Hematopoietic multipotent progenitor cell treated with erythropoietin and hydrocortisone succinate and interleukin-3 and kit ligand, for 17 days (in vitro differentiated cells): ENCODE results near the gene TMEM63C.
A peak's percentile ranks its signal among the peaks of the same experiment; 100 is the strongest.

Experiments
- DNase-seq: peaks from one replicate; pipeline ENCODE4 v3.0.0-alpha.2; 2015; ENCODE audit warnings: low spot score

The TMEM63C gene, protein sequence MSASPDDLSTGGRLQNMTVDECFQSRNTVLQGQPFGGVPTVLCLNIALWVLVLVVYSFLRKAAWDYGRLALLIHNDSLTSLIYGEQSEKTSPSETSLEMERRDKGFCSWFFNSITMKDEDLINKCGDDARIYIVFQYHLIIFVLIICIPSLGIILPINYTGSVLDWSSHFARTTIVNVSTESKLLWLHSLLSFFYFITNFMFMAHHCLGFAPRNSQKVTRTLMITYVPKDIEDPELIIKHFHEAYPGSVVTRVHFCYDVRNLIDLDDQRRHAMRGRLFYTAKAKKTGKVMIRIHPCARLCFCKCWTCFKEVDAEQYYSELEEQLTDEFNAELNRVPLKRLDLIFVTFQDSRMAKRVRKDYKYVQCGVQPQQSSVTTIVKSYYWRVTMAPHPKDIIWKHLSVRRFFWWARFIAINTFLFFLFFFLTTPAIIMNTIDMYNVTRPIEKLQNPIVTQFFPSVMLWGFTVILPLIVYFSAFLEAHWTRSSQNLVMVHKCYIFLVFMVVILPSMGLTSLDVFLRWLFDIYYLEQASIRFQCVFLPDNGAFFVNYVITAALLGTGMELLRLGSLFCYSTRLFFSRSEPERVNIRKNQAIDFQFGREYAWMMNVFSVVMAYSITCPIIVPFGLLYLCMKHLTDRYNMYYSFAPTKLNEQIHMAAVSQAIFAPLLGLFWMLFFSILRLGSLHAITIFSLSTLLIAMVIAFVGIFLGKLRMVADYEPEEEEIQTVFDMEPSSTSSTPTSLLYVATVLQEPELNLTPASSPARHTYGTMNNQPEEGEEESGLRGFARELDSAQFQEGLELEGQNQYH

GRCh38 chr14:77181603-77182437, at the start of gene TMEM63C:
Gene TMEM63C, plus strand, starts transcription at chr14:77181798. Its CDS starts 37,016 bp downstream, at chr14:77218814.
- DNase-seq = peak; percentile 31

DNA sequence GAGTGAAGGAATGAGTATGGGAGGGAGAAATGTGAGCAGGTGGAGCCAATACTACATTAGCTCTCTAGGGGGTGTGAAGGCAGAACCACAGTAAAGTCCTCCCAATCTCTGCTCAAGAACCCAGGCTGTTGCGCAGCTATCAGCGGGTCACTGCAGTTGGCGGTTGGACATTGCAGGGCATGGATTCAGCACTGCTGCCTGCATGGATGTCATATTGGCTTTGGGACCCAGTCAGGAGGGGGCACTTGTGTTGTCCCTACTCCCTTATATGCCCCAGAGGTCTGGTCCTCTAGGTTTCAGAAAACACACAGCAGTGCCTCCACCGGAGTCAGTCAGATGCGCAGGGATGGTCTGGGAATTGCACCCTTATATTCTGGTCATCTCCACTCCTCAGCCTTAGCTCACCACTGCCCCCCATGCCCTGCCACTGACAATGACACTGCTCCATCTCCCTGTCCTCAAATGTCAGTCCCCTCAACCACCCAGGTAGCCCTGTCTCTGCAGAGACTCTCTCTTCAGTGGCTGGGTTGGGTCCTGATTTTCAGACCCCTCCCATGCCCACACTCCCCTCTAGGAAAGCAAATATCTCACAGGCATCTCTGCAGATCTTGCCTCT, 49.6 kb upstream of the TMEM63C start:
- no peak for DNase-seq

DNA sequence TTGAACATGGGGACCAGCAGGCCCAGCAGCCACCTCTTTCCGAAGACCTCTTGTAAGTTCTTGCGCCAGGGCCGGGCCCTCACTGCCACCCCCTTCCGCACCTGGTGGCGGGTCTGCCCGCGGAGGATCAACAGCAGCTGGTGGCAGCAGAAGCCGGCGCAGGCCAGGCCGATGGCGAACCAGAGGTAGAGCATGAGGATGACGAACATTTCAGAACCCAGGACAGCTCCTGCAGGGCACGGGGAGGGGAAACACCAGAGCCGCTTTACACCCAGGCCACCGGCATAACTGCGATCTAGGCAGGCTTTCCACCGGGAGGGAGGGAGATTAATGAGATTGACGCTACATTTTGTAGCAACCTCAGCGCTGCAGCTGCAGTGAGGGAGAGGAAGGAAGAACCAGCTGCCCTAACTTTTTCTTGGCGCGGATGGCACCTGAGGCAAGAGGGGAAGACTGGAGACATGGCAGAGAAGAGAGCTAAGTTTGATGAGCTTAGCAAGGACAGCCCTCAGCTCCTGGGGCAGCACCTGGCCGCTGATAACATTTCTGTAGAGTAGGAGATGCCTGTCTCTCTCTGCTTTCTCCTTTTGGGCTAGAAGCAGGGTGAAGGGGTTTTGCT, 47.8 kb upstream of the TMEM63C start:
- DNase-seq = no peak

DNA sequence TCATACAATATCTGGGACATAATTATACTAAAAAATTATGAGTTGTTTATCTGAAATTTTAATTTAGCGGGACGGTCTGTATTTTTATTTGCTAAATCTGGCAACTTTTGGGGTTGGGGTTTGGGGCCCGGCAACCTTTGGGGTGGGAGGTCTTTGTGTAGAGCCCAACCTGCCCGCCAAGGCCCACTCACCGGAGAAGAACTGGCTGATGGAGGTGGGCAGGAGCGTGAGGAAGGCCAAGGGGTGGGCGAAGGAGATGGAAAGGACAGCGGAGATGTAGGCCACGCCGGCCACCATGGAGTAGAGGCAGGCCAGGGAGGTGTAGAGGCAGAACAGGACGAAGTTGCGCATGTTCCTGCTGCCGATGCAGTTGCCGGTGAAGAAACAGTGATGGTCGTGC, 42.6 kb upstream of the TMEM63C start:
- no peak for DNase-seq

GRCh38 chr14:77139540-77140358, 41.8 kb upstream of the TMEM63C start:
- DNase-seq = no peak

- no peak for DNase-seq
Measured at GRCh38 chr14:77140359-77141213, 41.0 kb upstream of the TMEM63C start.

DNA sequence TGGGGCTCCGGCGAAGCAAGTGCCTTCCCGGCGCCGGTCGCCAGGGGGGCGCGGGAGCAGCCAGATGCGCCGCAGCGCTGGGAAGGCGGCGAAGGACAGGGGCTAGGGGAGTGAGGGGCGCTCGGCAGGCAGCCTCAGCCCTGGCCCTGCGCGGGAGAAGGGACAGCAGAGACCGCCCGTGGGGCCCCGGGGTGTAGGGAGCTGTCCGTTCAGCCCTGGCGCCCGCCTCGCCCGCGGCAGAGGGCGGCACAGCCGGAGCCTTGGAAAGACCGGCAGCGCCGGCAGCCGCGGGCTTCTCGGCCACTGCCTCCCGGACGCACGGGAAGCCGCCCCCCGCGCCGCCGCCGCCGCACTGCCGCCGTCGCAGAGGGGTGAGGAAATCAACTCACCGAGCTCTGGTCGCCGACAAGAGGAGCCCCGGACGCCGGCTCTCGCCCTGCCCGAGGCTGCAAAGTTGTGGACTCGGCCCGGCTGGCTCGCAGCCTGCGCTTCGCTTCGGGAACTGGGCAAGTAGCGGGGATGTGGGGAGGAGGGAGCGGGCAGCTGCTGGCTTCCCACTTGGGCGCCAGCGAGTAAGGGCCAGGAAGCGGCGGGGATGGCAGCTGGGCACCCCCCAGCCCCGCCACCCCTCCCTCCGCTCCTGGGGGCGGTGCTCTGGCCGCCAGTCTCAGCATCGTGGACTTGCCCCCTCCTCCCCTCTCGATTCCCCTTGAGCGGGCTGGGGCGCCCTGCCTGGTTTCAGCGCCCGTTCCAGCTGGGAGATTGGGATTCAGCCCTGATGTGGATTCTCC, 40.2 kb upstream of the TMEM63C start, which contains the start of gene ZDHHC22:
Gene ZDHHC22, minus strand, starts transcription at position 578 of the 791 bp plus-strand sequence. CDS start 2,053 bp downstream, outside the sequence.
- DNase-seq = no peak

DNA sequence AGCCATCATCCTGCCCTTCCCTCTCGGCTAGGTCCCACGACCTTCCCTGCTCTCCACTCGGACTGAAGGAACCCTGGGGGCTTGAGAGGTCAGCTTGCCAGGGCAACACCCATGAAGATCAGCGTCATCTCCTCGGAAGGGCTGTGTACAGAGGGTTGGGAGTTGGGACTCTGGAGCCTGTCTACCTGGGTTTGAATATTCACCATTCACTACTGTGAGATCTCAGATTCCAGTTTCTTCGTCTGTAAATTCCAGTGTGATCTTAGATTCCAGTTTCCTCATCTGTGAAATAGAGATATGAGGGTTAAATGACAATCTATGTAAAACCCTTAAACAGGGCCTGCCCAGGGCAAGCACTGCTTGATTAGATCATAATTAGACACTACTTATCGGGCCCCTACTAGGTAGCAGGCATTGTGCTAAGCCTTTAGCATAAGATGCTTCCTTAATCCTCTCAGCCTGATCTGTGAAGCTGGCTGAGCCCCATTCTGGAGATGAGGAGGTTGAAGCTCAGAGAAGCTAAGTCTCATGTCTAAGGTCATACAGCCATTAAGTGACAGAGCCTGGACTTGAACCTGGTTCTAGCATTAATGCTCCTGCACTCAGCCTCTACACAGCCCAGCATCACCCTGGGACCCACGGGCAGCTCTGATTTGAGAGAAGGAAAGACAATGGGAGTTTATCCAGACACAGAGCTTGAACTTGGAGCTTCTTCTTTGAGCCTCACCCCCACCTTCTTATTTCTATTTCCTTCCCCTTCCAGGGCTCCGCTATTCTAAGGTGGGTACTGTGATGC, 39.4 kb upstream of the TMEM63C start:
- DNase-seq = no peak

DNA sequence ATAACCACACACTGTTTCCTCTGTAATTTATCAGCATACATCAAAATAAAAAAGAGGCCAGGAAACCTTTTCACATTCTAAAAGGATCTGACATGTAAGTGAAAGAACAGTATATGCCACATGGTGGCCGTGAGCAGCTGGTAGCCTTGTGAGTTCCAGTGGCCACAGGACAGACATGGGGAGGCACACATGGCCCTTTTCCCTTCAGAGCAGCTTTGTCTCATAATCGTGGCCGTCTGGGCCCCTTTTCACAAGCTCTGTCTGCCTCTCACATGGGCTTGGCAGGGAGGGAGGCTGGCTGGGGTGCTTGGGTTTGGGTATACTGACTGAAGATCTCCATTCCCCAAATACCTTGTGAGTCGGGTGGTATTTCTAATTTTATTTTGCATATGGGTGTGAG, 38.5 kb upstream of the TMEM63C start:
- DNase-seq = no peak

- DNase-seq = no peak
Measured at GRCh38 chr14:77144412-77145115, 37.0 kb upstream of the TMEM63C start.

- no peak for DNase-seq
Measured at GRCh38 chr14:77145975-77146740, 35.4 kb upstream of the TMEM63C start.

GRCh38 chr14:77148510-77149231, 32.9 kb upstream of the TMEM63C start:
- DNase-seq = no peak

- DNase-seq = no peak
Measured at GRCh38 chr14:77151245-77151644, 30.4 kb upstream of the TMEM63C start.

DNA sequence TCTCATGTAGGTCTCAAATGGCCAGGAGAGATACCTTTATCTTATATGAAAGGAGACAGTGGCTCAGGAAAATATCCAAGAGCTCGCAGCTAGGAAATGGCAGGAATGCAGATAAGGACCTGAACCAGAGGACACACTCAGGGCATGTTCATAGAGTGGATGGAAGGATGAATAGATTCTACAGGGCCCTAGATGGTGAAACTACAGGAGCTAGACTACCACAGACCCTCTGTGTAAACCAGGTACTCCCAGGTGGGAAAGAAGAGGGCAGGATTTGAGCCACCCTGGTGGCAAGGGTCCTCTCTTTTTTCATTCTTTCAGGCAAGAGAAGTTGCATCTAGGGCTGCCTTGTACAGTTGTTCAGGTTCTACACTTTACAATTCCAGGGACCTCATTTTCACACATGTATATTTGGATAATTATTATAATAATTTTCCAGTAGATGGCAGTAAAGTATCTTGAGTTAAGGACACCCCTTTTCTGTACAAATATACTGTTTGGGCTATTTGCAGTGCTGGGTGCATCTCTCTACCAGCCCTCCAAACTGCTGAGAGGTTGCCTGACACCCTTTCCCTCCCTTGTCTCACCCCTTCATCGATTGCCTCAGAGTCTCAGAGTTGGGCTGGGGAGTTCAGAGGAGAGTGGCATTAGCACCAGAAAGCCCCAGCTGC, 29.5 kb upstream of the TMEM63C start:
- peak; percentile 8 for DNase-seq

DNA sequence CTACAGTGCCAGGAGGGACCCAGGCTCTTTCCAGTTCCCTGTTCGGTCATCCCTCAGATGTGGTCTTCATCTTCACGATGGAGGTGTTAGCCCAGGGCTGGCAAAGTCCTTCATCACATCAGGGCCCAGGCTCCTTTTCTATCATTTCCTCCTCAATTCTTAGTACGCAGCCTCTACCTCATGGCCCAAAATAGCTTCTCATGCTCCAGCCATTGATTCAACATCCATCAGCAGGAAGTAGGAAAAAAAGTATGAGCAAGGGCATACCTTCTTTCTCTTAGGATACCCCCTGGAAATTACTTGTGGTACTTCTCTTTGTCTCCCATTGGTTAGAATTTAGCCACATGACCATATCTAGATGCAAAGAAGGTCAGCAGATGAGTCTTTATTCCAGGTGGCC, 27.8 kb upstream of the TMEM63C start:
- DNase-seq = no peak
